HG03558 (cell line): ENCODE results near the gene MAP2.

Source experiments
- ATAC-seq: cut with Tn5 transposase; IDR thresholded peaks from one replicate; pipeline ENCODE4 v1.9.1; 2021; ENCODE audit warnings: moderate number of reproducible peaks; ENCODE audit not compliant: unreplicated experiment; ENCODE audit errors: extremely low read depth

The MAP2 gene

DNA sequence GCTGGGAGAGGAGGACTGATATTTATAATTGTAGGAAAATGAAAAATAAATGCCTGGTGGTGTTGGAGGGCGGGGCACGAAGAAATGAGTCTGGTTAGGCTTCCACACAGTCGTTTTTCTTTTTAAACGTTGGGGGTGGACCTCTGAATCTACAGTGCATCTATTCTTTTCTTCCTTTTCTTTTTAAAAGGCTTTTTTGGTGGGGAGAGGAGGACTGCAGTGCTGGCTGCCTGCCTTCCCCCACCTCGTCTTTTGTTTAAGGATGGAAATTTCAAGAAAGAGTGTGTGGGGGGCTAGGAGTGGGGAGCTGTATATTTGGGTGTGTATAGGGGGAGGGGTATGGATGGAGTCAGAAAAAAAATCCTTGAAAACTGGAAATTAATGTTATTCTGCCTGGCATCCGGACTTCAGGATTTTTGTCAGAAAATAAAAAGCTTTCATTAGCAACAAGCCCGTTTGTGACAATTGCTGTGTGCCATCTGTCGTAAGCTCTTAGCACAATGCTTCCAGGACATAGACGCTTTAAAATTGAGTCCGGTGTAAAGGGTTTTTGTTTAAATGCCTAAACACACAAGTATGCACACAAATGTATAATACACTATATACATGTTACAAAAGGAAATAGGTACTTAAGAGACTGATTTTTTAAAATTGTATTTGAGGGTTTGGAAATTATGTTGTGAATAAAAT is 1.1 kb downstream of the MAP2 start:
- no peak for ATAC-seq

DNA sequence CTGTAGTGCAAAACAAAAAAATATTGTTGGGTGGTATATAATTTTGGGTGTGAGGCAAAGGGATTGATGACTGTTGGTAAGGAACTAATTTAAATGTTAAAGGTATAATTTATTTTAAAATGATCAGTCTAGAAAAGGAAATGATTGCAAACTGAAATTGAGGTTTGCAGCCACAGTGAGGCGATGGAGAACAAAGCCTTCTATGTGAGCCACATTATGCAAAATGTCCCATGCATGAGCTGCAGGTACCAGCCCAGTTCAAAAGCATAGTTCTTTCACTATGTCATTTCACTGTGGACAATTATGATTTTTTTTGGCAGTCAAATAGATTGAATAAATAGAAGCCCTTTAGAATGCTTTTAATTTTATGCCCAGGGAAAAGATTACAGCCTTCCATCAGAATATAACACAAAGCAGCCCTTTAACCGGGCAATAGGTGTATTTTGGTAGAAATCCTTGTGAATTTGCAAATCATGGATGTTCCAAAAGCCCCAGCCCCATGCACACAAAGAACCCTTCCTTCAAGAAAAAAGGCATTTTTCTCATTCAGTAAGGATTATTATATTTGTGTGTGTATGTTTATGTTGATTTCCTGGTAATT is 1.7 kb downstream of the MAP2 start:
- no peak for ATAC-seq

DNA sequence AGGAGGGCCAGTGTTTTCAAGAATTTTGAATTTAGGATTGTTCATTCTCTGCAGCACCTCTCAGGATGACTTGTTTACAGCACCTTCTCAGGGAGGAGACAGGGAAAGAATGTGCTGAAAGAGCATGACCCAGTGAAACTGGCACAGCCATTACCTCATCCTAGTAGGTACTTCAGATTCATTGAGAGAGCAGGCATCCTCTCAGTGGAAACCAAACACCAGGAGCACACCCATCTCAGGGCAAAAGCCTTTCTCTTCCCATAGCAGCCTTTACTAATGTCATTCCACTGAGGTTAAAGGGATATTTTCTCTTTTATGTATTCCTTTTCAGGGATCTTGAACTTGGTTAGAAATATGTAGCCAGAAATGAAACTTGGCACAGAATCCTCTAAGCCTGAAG is 2.6 kb downstream of the MAP2 start:
- ATAC-seq = no peak

DNA sequence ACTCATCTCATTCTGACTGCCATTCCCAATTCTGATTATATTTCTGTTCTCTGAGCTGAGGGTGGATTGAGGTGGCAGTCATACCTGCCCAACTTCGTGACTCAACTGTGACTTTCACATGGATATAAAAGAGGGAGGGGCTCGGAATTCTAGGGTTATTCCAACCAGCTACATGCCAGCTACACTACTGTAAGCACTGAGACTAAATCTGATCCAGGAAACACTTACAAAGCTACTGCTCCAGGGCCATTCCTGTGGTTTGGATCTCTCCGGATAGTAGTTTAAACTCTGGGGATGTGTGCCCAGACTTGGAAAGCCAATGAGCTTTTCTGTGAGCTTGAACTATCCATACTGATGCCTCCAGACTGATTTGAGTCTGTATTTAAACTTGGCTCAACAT is 7.9 kb downstream of the MAP2 start:
- ATAC-seq = no peak

DNA sequence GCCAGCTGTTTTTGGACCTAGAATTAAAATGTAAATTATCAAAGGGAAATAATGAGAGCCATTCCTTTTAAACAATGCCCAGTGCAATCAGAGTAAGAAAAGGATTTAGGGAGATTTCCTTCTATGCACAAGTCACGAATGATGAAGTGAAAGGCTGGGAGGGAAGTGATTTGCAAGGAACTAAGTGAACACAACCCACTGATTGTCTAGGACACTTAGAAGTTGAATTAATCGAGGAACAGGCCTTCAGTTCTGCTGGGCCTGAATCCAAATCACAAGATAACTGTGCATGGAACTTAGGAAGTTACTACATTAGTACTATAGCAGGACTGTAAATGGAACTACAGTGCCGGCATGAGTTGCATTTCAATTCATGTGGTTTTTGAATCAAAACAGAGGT is 17.7 kb downstream of the MAP2 start:
- ATAC-seq = no peak

DNA sequence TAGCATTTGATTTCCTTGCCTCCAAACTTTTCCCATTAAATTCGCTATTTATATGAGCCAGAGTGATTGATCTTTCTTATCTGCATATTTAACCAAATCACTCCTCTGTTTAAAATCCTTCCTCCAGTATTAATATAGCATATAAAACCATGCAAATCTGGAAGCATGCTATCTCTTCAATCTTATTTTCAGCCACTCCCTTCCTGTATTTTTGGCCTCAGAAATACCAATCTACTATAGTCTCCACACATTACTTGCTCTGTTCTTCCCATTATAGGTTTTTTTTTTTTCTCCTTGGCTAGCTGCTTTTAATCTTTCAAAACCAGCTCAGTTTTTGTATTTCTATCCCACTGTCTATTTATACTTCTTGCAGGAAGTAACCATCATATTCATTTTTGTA is 19.1 kb downstream of the MAP2 start:
- ATAC-seq = no peak

DNA sequence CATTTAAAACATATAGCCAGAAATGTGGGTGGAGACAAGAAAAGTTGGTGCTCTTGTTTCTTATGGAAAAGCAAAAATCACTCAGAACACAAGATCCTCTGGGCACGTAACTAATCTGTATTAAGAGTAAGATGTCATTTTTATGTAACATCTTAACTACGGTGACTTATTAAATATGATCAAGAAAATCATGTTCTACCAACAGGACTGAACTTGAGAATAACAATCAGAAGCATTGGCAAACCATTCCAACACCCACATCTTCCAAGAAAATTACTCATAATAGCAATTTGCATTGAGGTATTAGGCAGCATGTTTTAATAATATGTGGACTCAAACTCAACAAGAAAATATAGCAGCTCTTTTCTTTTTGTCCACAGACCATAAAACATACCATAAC is 21.6 kb downstream of the MAP2 start:
- no peak for ATAC-seq

DNA sequence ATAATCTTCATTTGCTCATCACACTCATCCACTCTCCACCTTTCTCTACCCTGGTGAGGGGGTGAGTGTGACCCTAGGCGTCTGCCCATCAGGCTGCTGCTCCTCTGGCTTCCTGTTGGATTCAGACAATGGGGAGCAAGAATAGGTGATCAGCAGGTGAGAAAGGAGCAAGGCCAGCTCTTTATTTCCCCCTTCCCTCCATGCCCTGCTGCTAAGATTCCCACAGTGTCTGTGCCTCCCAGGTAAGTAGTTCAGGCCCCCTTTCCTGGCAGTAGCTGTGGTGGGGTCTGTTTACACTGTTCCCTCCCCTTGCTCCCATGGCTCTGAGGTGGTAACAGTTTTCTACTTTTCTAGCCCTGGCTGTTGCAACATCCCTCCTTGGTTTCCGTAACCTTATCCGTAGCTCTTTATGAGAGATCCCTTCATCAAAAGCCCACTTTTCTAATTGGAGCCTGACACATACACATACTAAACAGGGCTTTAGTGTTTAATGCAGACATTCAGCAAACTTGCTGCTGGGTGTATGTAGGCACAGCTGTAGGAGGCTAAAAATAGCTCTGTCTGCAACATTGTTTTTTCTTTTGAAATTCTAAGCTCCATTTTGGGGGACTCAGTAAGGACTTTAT is 27.5 kb downstream of the MAP2 start:
- ATAC-seq = no peak

DNA sequence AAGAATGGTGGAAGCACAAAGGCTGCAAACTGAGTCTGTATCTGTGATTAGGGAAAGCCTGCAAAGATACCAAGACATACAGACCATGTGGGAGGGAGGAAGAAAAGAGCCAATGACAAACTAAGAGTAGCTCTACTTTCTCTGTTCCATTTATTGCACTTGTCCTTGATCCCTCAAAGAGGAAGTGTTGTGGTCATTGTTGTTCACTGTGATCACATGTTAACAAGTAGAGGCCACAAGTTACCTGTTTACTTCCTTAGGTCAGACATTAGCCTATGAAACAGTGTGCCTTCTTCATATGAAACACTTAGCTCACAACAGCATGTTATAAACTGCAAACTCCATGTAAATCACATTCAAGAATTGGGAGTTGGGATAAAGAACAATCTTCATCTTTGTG is 32.6 kb downstream of the MAP2 start:
- ATAC-seq = no peak

DNA sequence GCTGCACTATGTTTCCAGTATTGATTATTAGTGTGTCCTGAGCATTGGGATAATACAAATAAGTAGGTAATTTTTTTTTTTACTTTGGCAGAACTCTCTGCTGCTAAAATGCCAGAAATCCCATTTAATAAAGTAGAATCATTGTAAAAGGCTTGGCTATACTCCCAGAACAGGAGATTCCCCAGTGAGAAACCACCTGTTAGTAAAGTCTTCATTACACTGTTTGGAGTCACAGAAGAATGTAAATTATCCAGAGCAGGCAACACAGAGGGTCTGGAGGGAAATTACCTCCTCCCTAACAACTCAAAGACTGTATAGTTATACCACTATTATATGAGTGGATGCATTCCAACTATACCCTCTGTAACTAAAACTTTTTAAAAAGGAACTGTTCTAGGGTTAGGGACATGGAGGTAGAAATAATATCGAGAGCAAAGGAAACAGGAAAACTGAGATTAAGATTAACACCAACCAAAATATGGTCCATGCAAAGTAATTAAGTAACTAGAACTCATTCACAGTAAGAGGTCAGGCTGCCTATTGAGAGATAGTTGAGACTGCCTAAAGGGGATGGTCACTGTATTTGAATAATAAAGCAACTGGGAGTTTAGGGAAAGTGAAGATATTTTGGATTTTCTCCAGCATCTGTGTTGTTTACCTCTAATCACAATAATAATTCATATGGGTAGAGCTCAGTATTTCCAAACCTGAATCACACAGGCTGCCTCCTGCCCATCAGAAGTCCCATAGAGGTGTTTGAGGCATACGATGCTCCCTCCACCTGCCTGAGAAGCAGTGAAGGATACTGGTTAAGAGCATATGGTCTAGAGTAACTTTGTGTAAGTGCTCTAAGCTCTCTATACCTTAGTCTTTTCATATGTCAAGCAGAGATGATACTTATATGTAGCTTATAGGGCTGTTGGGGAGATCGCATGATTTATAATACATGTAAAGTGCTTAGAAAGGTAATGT is 34.4 kb downstream of the MAP2 start:
- ATAC-seq = no peak

DNA sequence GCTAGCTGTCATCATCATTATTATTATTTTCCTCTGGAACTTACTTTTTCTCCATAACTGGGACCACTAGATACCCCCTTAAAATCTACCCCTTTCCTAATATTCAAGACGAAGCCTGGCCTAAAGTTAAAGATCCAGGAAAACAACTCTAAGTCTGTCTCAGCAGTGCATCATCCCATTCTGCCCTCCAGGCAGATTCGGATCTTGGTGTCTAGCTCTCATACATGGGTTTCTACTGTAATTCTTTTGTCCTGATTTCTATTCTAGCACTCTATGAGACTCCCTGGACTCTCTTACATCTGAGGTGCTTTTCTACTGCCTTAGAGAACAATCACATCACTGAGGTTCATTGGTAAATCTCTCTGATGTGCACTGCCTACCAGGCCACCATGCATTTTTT is 35.5 kb downstream of the MAP2 start:
- no peak for ATAC-seq

DNA sequence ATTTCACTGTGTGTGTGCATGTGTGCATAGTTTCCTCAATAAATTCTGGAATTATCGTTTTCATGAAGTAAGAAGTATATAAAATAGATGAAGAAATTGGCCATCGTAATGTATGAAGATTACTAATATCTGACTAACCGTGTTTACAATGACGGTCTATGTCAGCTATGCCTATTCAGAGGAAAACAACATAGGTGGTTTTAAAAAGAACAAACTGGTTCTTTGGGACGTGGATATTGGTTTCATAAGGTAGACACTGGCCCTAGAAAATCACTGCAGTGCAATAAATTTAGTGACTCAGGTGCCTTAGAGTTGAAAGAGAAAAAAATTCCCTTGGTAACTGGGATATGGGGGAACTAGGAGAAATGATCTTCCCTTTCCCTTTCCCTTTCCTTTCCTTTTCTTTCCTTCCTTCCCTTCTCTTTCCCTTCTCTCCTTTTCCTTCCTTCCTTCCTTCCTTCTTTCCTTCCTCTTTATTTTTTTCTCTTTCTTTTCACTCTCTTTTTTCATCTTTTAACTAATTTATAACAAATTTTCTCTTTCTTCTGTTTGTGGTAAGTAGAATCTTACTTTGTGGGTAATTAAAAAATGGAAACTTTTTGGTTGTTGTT is 36.4 kb downstream of the MAP2 start:
- no peak for ATAC-seq

DNA sequence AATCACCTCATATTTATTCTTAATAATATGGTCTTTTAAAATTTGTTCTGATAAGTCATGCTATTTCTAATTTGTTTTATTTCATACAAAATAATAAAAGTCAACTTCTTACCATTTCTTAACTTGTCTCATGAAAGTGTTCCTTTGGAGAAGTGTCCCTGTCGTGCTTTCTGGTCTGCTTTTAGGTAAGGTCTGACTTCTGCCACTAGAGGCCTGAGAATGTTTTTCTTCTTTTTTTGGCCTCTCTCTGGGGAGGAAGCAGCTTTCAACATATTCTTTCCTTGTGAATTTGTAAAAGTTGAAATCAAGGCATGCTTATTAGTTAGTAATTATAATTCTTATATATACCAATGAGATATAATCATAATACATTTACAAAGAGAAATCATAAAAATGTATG is 39.4 kb downstream of the MAP2 start:
- no peak for ATAC-seq

DNA sequence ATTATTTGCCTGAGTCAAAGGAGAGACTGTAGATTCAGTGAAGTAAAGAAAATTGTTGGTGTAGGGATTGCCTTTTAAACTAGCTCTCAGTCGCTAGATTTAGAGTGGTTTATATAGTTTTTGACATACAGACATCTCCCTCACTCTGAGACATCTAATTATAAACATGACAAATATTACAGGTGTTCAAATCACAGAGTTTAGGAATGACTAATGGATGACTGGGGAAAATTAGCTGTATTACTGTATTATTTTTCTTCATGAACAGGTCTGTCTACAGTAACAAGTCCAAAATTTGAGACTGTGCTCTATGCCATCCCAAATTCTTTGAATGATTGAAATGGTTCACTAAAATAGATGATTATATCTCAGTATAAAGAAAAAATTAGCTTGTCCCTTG is 40.0 kb downstream of the MAP2 start:
- ATAC-seq = no peak

DNA sequence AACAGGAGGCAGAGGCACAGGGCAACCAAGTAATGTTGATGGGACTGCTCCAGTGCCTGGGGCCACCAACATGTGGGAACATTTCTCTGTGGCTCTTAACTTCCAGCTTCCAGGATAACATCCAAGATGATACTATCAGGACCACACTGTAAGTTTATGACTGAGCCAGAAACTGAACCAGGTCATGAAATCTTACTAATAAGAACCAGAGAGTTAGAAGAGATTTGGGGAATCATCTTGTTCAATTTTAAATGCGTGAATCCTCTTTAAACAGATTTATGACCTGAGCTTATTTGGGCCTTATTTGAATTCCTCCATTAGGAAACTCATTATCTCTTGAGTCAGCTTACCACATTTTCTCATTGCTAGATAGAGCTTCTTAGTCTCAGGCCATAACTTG is 45.0 kb downstream of the MAP2 start:
- ATAC-seq = no peak

DNA sequence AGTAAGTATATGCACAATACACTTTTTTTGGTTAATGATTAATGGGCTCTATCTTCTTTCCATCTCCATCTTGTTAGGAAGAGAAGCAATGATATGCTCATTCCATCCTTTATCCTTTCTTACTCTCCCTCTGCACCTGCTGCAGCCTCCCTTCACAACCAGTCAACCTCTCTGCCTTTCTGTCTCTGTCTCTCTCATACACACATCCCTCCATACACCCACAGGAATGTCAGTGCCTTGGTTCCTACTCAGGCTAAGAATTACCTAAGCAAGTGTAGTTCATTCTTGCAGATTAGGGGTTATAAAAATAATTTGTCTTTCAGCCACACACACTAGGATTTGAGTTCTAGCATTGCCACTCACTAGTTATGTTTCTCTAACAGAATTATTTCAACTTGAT is 45.6 kb downstream of the MAP2 start:
- ATAC-seq = no peak

DNA sequence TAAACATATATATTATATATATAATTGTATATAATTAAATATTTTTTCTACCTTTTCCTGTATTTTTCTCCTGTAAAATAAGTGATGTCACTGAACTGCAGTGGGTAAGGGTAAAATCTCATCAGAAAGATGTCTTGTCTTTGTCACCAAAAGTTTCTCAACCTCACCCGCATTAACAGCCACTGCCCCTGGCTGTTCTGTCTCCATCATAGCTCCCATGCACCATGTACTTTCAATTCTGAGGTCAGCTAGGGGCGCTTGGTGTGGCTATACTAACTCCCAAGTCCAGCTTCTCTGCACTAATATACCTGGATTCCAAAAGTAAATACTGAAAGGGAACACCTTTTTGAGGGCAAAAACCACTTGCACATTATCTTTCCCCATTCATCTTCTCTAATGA is 46.6 kb downstream of the MAP2 start:
- ATAC-seq = no peak

DNA sequence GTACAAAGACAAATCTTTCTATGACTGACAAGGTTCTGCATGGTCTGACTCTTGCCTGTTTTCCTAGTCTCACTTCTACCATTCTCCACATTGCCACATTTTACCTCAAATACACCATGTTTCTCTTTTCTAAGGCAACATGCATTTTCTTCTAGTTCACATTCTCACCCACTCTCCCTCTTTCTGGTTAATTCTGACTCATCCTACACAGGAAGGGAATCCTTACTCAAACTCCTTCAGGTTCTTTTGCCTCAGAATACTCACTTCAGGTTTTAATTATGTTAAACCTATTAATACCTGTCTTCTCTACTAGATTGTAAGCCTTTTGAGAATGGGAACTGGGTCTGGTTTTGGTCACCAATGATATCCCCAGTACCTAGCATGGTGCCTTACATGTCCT is 47.2 kb downstream of the MAP2 start:
- no peak for ATAC-seq

DNA sequence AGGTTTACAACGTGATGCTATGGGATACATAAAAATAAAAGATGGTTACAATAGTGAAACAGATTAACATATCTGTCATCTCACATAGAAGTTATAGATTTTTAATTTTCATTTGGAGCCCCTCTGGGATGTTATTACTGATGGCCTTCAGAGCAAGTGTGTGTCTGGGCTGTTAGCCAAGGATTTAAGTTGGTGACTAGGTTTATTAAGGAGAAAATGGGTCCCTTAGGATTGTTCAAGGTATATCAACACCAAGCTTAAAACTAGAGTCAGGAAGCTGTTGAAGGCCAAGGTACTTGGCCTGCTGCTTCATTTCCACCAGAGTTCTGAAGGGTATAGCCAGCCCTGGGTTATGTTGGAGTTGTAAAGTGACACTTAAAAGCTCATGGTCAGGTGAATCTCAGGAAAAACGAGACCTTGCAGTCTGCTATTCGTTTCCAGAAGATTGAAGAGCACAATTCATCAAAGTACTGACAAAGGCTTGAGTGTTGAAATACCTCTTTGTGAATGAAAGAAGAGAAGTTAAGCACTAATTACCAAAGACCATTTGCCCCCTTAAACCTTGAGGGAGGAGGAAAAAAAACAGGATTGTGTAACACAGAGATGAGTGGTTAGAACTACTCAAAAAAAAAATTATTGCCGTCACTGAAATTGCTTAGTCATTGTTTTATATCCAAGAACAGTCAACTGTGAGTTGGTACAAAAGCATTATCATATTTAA is 48.4 kb downstream of the MAP2 start:
- ATAC-seq = no peak

DNA sequence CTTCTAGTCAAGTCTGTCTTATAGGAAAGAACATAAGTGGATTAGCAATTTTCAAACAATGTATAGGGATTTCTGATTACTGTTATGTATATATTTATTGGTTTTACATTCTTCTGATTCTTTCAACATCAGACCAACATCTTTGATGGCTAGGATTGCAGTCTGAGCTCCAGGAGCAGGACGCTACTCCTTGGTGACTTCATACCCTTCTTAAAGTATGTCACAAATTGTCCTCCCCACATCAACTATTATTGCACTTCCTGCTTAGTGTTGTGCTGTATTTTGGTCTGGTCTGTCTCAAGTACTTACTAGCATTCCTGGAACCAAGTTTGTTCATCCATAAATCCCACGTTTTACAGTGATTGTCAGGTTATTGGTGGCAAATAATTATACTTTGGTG is 49.0 kb downstream of the MAP2 start:
- ATAC-seq = no peak
